GM13976 (cell line): ENCODE measurements around the gene OR2H1.

Experiments
- DNase-seq: peaks from one replicate; pipeline ENCODE4 v3.0.0; 2012; ENCODE audit warnings: low spot score
- in situ Hi-C: fragments of 300-500 bp; cut with MboI; formaldehyde crosslinking; loops from one replicate; pipeline ENCODE4 v1.12.0; 2022; ENCODE audit warnings: low sequenced_read_pairs, mixed read lengths, inconsistent platforms; ENCODE audit not compliant: unreplicated experiment
- TF ChIP-seq, protein P1 (sequence below): IDR thresholded peaks from 2 replicates; pipeline ENCODE4 v1.5.1; 2012; ENCODE audit warnings: borderline replicate concordance, mild to moderate bottlenecking; ENCODE audit not compliant: insufficient read depth; ENCODE audit errors: extremely low read depth, missing control alignments, control extremely low read depth

Gene OR2H1

DNA sequence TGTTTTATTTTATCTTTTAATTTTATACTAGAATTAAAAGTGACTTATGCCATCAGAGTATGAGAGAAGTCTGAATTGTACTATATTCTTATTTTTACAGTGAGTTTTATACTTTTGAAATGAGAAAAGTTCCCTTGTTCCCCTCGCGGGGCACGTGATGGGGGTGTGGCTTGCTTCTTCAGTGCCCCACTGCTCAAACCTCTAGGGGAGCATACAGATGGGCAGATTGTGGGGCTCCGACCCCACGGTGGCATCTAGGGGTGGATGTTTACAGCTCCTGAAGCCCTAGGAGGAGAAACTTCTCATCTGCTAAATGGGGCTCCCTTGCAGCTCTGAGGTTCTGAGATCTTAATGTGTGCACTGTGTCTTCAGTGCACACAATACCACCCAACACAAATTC is 42.7 kb downstream of the OR2H1 start:
- in situ Hi-C loops: no loop called here
- no peak for DNase-seq
- TF ChIP-seq, protein P1, sequence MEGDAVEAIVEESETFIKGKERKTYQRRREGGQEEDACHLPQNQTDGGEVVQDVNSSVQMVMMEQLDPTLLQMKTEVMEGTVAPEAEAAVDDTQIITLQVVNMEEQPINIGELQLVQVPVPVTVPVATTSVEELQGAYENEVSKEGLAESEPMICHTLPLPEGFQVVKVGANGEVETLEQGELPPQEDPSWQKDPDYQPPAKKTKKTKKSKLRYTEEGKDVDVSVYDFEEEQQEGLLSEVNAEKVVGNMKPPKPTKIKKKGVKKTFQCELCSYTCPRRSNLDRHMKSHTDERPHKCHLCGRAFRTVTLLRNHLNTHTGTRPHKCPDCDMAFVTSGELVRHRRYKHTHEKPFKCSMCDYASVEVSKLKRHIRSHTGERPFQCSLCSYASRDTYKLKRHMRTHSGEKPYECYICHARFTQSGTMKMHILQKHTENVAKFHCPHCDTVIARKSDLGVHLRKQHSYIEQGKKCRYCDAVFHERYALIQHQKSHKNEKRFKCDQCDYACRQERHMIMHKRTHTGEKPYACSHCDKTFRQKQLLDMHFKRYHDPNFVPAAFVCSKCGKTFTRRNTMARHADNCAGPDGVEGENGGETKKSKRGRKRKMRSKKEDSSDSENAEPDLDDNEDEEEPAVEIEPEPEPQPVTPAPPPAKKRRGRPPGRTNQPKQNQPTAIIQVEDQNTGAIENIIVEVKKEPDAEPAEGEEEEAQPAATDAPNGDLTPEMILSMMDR: no peak

DNA sequence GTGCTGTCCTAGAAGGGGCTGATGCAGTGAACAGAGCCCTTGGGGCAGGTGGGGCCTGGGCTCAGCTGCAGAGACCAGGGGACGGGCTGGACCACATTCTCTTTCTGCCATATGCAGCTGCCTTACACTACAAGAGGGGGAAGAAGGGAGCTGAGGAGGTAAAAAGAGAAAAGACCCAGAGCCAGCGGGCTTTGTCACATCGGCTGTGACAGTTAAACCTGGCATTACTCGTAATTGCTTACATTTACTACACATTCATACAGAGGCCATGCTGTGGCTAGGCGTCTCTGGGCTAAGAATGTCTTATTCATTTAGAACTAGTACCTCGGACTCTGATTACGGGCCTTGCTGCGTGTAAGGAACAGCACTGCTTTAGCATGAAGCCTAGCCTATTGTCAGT is 43.6 kb downstream of the OR2H1 start:
- no peak for DNase-seq
- TF ChIP-seq, protein P1: no peak
- in situ Hi-C loops: no loop called here

DNA sequence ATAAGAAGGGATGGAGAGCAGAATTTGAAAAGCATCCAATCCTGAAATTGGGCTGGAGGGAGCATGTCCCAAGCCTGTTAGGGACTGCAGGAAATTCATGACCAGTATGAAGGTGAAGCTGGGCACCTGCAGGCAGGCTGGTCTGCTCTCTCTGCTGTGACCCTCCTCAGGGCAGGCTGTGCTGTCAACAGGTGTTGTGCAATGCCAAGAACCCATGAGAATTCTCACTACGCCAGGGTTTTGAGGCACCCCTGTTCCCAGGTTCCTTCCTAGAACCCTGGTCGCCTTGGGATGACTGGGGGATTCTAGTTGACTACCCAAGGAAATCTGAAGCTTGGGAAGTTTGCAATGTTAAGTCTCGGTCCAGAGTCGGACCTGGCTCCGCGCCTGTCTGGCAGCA is 44.2 kb downstream of the OR2H1 start:
- TF ChIP-seq, protein P1: no peak
- no peak for DNase-seq
- in situ Hi-C loops: no loop called here

DNA sequence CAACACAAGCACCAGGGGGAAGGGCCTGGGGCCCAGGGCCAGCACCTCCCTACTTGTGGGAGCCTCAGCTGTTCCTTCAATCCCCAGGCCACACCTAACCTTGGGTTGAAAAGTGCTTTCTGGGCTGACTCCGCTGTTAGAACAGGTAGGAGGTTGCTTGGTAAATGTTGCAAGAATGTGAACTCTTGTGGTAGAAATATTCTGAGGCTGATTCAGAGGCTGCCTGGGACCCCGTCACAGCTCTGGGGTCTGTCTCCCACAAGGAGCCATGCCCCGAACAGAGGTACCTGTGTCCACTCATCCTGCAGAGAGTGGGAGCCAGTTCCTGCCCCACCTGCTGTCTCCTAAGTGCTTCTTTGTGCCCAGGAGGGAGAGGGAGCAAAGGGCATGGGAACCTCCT is 45.2 kb downstream of the OR2H1 start:
- DNase-seq: no peak
- TF ChIP-seq, protein P1: no peak
- in situ Hi-C loops: no loop called here

DNA sequence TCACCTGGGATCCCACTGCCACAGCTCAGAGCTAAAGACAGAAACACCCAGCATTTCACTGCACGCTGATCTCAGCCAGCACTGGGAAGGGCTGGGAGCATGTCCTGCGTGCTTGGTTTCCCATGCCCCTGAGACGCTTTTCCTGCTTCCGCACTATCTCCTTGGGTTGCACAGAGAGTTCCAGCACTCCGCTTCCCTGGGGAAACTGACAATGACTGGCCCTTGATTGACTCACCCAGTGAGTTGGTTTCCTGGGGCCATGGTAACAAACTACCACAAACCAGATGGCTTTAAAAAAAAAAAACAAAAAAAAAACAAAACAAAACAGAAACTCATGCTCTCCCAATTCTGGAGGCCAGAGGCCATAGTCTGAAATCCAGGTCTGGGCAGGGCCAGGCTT is 45.6 kb downstream of the OR2H1 start:
- TF ChIP-seq, protein P1: no peak
- DNase-seq: no peak
- in situ Hi-C loops: no loop called here

DNA sequence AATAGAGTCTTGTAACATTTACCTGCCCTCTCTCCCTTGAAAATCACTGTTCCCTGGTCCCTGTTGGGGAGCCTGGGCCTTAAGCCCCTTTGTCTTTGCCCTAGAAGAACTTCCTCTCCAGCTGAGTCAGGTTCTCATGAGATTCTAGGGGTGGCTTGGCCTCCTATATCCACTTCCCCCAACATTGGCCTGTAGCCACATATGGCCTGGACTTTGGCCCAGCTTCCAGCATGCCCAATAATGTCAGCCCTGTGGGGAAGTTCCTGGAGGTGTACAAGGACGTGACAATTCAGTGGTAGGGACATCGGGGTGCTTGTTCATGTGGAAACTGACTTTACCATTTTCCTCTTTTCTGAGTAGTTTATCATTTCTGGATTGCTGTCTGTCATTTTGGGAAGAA is 48.0 kb downstream of the OR2H1 start:
- in situ Hi-C loops: no loop called here
- TF ChIP-seq, protein P1: no peak
- no peak for DNase-seq

DNA sequence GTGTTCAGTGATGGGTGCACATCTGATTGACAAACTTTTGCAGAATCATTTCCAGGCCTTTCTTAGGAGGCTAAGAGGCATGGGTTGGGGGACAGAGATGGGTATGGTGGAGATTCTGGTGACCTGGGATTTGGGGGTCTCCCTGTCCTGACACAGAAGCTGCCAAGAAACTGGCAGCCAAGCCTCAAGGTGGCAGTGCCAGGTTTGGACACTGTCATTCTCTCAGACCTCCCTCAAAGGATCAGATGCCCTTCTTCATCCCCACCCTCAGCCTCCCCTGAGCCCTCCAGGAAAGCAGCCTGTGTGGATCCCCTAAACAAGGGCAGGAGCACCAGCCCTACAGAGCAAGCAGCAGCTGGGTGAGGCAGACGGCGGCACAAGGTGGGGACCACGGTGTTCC is 48.9 kb downstream of the OR2H1 start:
- in situ Hi-C loops: no loop called here
- no peak for DNase-seq
- TF ChIP-seq, protein P1: no peak
